H1 (cell line): Measurements from ENCODE around the gene FASTK. TPM values are rescaled to one million over a fixed set of nuclear protein-coding genes. Genes with fewer than 3 reads are reported as not detected.

ENCODE experiments used
- TAF1 ChIP-seq: IDR thresholded peaks from 2 replicates; pipeline ENCODE4 v1.6.1; 2011; ENCODE audit warnings: mild to moderate bottlenecking, low read depth, low read length
- YY1 ChIP-seq: IDR thresholded peaks from 2 replicates; pipeline ENCODE4 v1.6.1; 2011; ENCODE audit warnings: low read depth, mild to moderate bottlenecking, low read length
- polyA plus RNA-seq, 7 experiments: library from polyadenylated mRNA; depleted of rRNA in 3 of 7; stranded (reverse) in 5 of 7; unstranded in 2 of 7; fragments of >200 nt in 5 of 7; fragments of 200-250 nt in 2 of 7; gene quantifications; 1 replicate in 5 of 7; 2 replicates in 1 of 7; 4 replicates in 1 of 7; pipeline versions ENCODE4 v1.2.1 to v1.2.3, GENCODE V29; 2011 to 2013; ENCODE audit warnings: missing spikeins in 2 of 7, mixed read lengths in 2 of 7
- total RNA-seq: library from RNA; stranded (reverse); fragmentation: NEBNext Ultra II Directional; extraction: Animal tissue kit (Norgen Biotek cat#: 25700); gene quantifications from 2 replicates; pipeline ENCODE4 v1.2.1, GENCODE V29; 2021
- TF ChIP-seq, protein P1 (sequence below): IDR thresholded peaks from 2 replicates; pipeline ENCODE4 v1.6.1; 2012; ENCODE audit warnings: low read length, inconsistent platforms

FASTK gene
- total and polyA plus RNA-seq, 2 of the 8 experiments (the other 6 are each of a cell fraction or from before 2014, with no cell fraction given), result 39.4 to 84.0 TPM

DNA sequence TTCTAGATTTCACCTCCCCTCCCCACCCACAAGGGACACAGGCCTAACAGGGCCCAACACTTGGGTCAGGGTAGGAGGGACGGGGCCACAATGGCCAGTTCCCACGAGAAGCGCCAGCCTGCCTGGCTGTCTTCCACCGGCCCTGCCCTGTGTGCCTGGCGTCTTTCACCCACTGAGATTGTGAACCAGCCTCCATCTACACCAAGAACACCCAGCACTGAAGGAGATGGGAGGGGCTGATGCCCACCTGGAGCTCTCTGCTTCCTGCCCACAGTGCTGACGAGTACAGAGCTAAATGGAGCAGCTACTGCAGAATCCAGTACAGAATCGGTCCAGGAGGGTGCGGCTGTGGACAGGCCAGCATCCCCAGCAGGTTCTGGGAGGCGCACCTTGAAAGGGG, 34.6 kb downstream of the FASTK start (continued):
- TF ChIP-seq TAF1 (no peak), YY1 (no peak)
- TF ChIP-seq, protein P1, sequence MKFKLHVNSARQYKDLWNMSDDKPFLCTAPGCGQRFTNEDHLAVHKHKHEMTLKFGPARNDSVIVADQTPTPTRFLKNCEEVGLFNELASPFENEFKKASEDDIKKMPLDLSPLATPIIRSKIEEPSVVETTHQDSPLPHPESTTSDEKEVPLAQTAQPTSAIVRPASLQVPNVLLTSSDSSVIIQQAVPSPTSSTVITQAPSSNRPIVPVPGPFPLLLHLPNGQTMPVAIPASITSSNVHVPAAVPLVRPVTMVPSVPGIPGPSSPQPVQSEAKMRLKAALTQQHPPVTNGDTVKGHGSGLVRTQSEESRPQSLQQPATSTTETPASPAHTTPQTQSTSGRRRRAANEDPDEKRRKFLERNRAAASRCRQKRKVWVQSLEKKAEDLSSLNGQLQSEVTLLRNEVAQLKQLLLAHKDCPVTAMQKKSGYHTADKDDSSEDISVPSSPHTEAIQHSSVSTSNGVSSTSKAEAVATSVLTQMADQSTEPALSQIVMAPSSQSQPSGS, result no peak
